ENCODE results near the gene MCTP1. TPM values are rescaled to one million over a fixed set of nuclear protein-coding genes. Genes with fewer than 3 reads are reported as not detected.

MCTP1 gene
- polyA plus RNA-seq, 1 donor: 4.8 TPM

- H3K4me1 ChIP-seq (ENCODE audit: control insufficient read depth, insufficient read depth, low read length): no peaks in the 10 kb centered on the region
- no peak for DNase-seq
- H3K9me3 ChIP-seq (ENCODE audit: control insufficient read depth, low read depth, low read length): no peaks in the 10 kb centered on the region
- H3K36me3 ChIP-seq (ENCODE audit: control insufficient read depth, insufficient read depth, low read length): no peaks in the 10 kb centered on the region
- WGBS (ENCODE audit: insufficient coverage, low lambda C conversion rate): 100% methylated on average over 1 of the region's 2 CpGs
- H3K27ac ChIP-seq (ENCODE audit: low read length): no peak overlapping the region
- H3K27me3 ChIP-seq (ENCODE audit: control insufficient read depth, insufficient read depth, low read length): no peaks in the 10 kb centered on the region
- H3K4me3 ChIP-seq (ENCODE audit: low read length): no peak overlapping the region
Observed at GRCh38 chr5:95191330-95191729, 93.6 kb downstream of the MCTP1 start.

GRCh38 chr5:95184924-95185323 is 100.0 kb downstream of the MCTP1 start:
- H3K4me1 ChIP-seq (ENCODE audit: control insufficient read depth, insufficient read depth, low read length): no peaks in the 10 kb centered on the region
- WGBS (ENCODE audit: insufficient coverage, low lambda C conversion rate): 83% methylated on average over 1 of the region's 4 CpGs
- H3K36me3 ChIP-seq (ENCODE audit: control insufficient read depth, insufficient read depth, low read length): no peaks in the 10 kb centered on the region
- H3K27ac ChIP-seq (ENCODE audit: low read length): no peak overlapping the region
- H3K4me3 ChIP-seq (ENCODE audit: low read length): no peak overlapping the region
- H3K27me3 ChIP-seq (ENCODE audit: control insufficient read depth, insufficient read depth, low read length): no peaks in the 10 kb centered on the region
- no peaks in the 10 kb centered on the region for H3K9me3 ChIP-seq (ENCODE audit: control insufficient read depth, low read depth, low read length)
- no peak for DNase-seq

GRCh38 chr5:95181644-95182043 is 103.2 kb downstream of the MCTP1 start:
- Histone ChIP-seq H3K27ac (ENCODE audit: low read length) (no peak overlapping the region), H3K4me3 (ENCODE audit: low read length) (no peak overlapping the region), H3K36me3 (ENCODE audit: control insufficient read depth, insufficient read depth, low read length) (no peaks in the 10 kb centered on the region), H3K27me3 (ENCODE audit: control insufficient read depth, insufficient read depth, low read length) (no peaks in the 10 kb centered on the region), H3K9me3 (ENCODE audit: control insufficient read depth, low read depth, low read length) (no peaks in the 10 kb centered on the region), H3K4me1 (ENCODE audit: control insufficient read depth, insufficient read depth, low read length) (no peaks in the 10 kb centered on the region)
- no peak for DNase-seq
- WGBS (ENCODE audit: insufficient coverage, low lambda C conversion rate): 100% methylated on average over 1 of the region's 3 CpGs

- no peaks in the 10 kb centered on the region for H3K9me3 ChIP-seq (ENCODE audit: control insufficient read depth, low read depth, low read length)
- WGBS (ENCODE audit: insufficient coverage, low lambda C conversion rate): no CpG with 5 or more reads among the region's 4 CpGs
- H3K4me3 ChIP-seq (ENCODE audit: low read length): no peak overlapping the region
- no peaks in the 10 kb centered on the region for H3K27me3 ChIP-seq (ENCODE audit: control insufficient read depth, insufficient read depth, low read length)
- DNase-seq: peak in 1 of 2 donors; percentile 9
- H3K4me1 ChIP-seq (ENCODE audit: control insufficient read depth, insufficient read depth, low read length): no peaks in the 10 kb centered on the region
- no peaks in the 10 kb centered on the region for H3K36me3 ChIP-seq (ENCODE audit: control insufficient read depth, insufficient read depth, low read length)
- H3K27ac ChIP-seq (ENCODE audit: low read length): no peak overlapping the region
Observed at GRCh38 chr5:95178046-95178651, 106.7 kb downstream of the MCTP1 start.

GRCh38 chr5:95177456-95177855 is 107.4 kb downstream of the MCTP1 start:
- H3K27ac ChIP-seq (ENCODE audit: low read length): no peak overlapping the region
- no peaks in the 10 kb centered on the region for H3K36me3 ChIP-seq (ENCODE audit: control insufficient read depth, insufficient read depth, low read length)
- DNase-seq: no peak
- no peaks in the 10 kb centered on the region for H3K27me3 ChIP-seq (ENCODE audit: control insufficient read depth, insufficient read depth, low read length)
- WGBS (ENCODE audit: insufficient coverage, low lambda C conversion rate): 60% methylated on average over 1 of the region's 4 CpGs
- no peaks in the 10 kb centered on the region for H3K9me3 ChIP-seq (ENCODE audit: control insufficient read depth, low read depth, low read length)
- no peak overlapping the region for H3K4me3 ChIP-seq (ENCODE audit: low read length)
- H3K4me1 ChIP-seq (ENCODE audit: control insufficient read depth, insufficient read depth, low read length): no peaks in the 10 kb centered on the region

- DNase-seq: no peak
- no peaks in the 10 kb centered on the region for H3K9me3 ChIP-seq (ENCODE audit: control insufficient read depth, low read depth, low read length)
- H3K36me3 ChIP-seq (ENCODE audit: control insufficient read depth, insufficient read depth, low read length): no peaks in the 10 kb centered on the region
- H3K4me3 ChIP-seq (ENCODE audit: low read length): no peak overlapping the region
- H3K4me1 ChIP-seq (ENCODE audit: control insufficient read depth, insufficient read depth, low read length): no peaks in the 10 kb centered on the region
- no peak overlapping the region for H3K27ac ChIP-seq (ENCODE audit: low read length)
- no CpG with 5 or more reads among the region's 3 CpGs for WGBS (ENCODE audit: insufficient coverage, low lambda C conversion rate)
- H3K27me3 ChIP-seq (ENCODE audit: control insufficient read depth, insufficient read depth, low read length): no peaks in the 10 kb centered on the region
Observed at GRCh38 chr5:95175106-95175505, 109.8 kb downstream of the MCTP1 start.

GRCh38 chr5:95172659-95173058 is 112.2 kb downstream of the MCTP1 start:
- Histone ChIP-seq H3K36me3 (ENCODE audit: control insufficient read depth, insufficient read depth, low read length) (no peaks in the 10 kb centered on the region), H3K27ac (ENCODE audit: low read length) (no peak overlapping the region), H3K27me3 (ENCODE audit: control insufficient read depth, insufficient read depth, low read length) (no peaks in the 10 kb centered on the region), H3K4me1 (ENCODE audit: control insufficient read depth, insufficient read depth, low read length) (no peaks in the 10 kb centered on the region), H3K9me3 (ENCODE audit: control insufficient read depth, low read depth, low read length) (no peaks in the 10 kb centered on the region), H3K4me3 (ENCODE audit: low read length) (no peak overlapping the region)
- no peak for DNase-seq

- no peak for DNase-seq
- H3K9me3 ChIP-seq (ENCODE audit: control insufficient read depth, low read depth, low read length): no peaks in the 10 kb centered on the region
- H3K4me3 ChIP-seq (ENCODE audit: low read length): no peak overlapping the region
Observed at GRCh38 chr5:95164861-95165260, 120.0 kb downstream of the MCTP1 start.

GRCh38 chr5:95163079-95163478 is 121.8 kb downstream of the MCTP1 start:
- Histone ChIP-seq H3K4me1 (ENCODE audit: control insufficient read depth, insufficient read depth, low read length) (no peaks in the 10 kb centered on the region), H3K36me3 (ENCODE audit: control insufficient read depth, insufficient read depth, low read length) (no peaks in the 10 kb centered on the region), H3K9me3 (ENCODE audit: control insufficient read depth, low read depth, low read length) (no peaks in the 10 kb centered on the region), H3K27me3 (ENCODE audit: control insufficient read depth, insufficient read depth, low read length) (no peaks in the 10 kb centered on the region), H3K4me3 (ENCODE audit: low read length) (no peak overlapping the region), H3K27ac (ENCODE audit: low read length) (no peak overlapping the region)
- no peak for DNase-seq

More at GRCh38 chr5:95164861-95165260, 120.0 kb downstream of the MCTP1 start:
- Histone ChIP-seq H3K36me3 (ENCODE audit: control insufficient read depth, insufficient read depth, low read length) (no peaks in the 10 kb centered on the region), H3K27ac (ENCODE audit: low read length) (no peak overlapping the region), H3K4me1 (ENCODE audit: control insufficient read depth, insufficient read depth, low read length) (no peaks in the 10 kb centered on the region), H3K27me3 (ENCODE audit: control insufficient read depth, insufficient read depth, low read length) (no peaks in the 10 kb centered on the region)
- WGBS (ENCODE audit: insufficient coverage, low lambda C conversion rate): 83% methylated on average over 1 of the region's 2 CpGs

GRCh38 chr5:95162231-95162992 is 122.5 kb downstream of the MCTP1 start:
- H3K4me1 ChIP-seq (ENCODE audit: control insufficient read depth, insufficient read depth, low read length): no peaks in the 10 kb centered on the region
- DNase-seq: no peak
- no peaks in the 10 kb centered on the region for H3K36me3 ChIP-seq (ENCODE audit: control insufficient read depth, insufficient read depth, low read length)
- H3K27me3 ChIP-seq (ENCODE audit: control insufficient read depth, insufficient read depth, low read length): no peaks in the 10 kb centered on the region
- H3K9me3 ChIP-seq (ENCODE audit: control insufficient read depth, low read depth, low read length): no peaks in the 10 kb centered on the region
- H3K27ac ChIP-seq (ENCODE audit: low read length): no peak overlapping the region
- H3K4me3 ChIP-seq (ENCODE audit: low read length): no peak overlapping the region

- Histone ChIP-seq H3K4me3 (ENCODE audit: low read length) (no peak overlapping the region), H3K9me3 (ENCODE audit: control insufficient read depth, low read depth, low read length) (no peaks in the 10 kb centered on the region), H3K27me3 (ENCODE audit: control insufficient read depth, insufficient read depth, low read length) (no peaks in the 10 kb centered on the region), H3K4me1 (ENCODE audit: control insufficient read depth, insufficient read depth, low read length) (no peaks in the 10 kb centered on the region), H3K27ac (ENCODE audit: low read length) (no peak overlapping the region), H3K36me3 (ENCODE audit: control insufficient read depth, insufficient read depth, low read length) (no peaks in the 10 kb centered on the region)
- WGBS (ENCODE audit: insufficient coverage, low lambda C conversion rate): 60% methylated on average over 1 of the region's 1 CpG
- DNase-seq: no peak
Observed at GRCh38 chr5:95159603-95160002, 125.3 kb downstream of the MCTP1 start.

Measured in large intestine (tissue), 3 donors.